Muscle of back (tissue), 11 donors: Measurements from ENCODE around the gene LIPA. TPM values are rescaled to one million over a fixed set of nuclear protein-coding genes. Genes with fewer than 3 reads are reported as not detected.
"Not testable (repeated sequence)": the region's sequence is repeated elsewhere in the genome, so short reads cannot be mapped to it uniquely, and the experiment has no call there.

Experiments
- DNase-seq, 3 donors: peaks; one replicate each; pipeline versions ENCODE4 v3.0.0 to v3.0.0-alpha.2; 2013
- polyA plus RNA-seq, 10 donors: library from polyadenylated mRNA; unstranded; fragments of 120-200 nt; gene quantifications; one replicate each; pipeline ENCODE4 v1.2.1, GENCODE V29; 2013; ENCODE audit not compliant: insufficient read length in 10 of 10

The LIPA gene
- polyA plus RNA-seq, 10 donors: 31.8 to 48.9 (median 35.4) TPM

- no peak for DNase-seq
Observed at GRCh38 chr10:89274928-89275327, 23.4 kb upstream of the LIPA start.

DNA sequence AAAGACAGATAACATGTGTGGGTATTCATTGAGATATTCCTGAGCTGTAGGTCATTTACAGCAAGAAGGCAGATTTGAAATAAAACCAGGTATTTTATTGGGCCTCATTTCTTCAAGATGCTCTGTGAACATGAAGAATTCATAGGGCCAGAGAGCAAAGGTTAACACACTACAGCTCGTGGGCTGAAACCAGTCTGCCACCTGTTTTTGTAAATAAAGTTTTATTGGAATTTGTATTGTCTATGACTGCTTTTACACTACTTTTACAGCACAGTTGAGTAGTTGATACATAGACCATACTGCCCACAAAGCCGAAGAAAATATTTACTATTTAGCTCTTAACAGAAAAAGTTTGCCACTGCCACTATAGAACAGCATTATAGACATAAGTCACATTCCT, 22.1 kb upstream of the LIPA start:
- no peak for DNase-seq

DNA sequence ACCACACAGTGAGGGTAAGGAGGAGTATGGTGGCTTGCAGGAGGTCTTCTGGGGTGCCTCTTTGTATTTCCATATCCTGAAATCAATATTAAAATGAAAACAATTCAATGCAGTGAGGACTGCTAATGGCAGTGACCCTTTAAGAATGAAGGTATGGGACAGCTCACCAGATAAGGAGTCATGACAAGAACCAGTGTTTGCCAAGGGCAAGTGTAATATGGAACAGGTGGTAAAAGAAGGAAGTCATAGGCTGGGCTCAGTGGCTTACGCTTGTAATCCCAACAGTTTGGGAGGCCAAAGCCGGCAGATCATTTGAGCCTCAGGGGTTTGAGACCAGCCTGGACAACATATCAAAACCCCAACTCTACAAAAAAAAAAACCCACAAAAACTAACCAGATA, 20.0 kb upstream of the LIPA start:
- no peak for DNase-seq

DNA sequence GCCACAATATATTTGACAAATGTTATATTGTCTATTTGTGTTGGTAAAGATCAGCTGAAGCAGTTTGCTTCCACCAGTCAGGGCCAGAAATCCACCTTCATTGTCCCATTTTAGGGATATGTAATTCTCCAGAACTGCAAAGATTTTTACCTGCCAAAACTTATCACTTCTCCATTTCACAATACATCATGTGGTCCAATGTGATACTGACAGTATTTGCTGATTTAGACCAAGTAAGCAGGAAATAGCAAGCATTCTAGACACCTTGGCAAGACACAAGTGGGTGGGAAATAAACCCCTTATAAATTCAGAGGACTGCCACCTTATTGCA, 18.5 kb upstream of the LIPA start:
- no peak for DNase-seq

DNA sequence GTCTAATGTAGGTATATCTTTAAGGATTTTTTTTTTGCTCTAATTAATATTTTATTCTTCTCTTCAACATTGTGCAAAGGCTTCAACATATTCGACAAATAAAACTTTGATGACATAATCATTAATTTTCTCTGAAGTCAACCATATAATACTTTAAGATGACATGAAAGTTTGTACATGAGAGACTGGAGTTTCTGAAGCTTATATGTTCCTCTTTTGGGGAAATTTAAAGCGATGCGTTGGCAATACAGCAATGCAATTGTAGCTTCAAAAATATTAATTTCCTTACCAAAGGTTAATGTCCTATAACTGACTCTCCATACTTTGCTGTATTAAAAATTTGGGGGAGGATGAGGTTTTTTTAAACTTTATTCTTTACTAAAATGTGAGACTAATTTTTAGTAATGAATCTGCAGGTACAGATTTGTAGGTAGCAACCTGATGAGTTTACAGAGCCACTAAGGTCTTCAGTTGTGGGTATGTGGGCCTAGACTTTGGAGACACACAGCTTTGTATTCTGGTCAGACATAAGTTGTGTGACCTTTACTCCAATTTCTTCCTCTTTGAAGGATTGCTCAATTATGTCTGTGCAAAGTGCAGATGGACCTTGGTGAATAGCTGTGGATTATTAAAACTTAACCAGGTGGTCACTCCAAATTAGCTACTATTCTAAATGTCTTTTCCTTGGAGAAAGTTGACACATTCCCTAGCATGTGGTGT, 18.0 kb upstream of the LIPA start:
- no peak for DNase-seq

DNA sequence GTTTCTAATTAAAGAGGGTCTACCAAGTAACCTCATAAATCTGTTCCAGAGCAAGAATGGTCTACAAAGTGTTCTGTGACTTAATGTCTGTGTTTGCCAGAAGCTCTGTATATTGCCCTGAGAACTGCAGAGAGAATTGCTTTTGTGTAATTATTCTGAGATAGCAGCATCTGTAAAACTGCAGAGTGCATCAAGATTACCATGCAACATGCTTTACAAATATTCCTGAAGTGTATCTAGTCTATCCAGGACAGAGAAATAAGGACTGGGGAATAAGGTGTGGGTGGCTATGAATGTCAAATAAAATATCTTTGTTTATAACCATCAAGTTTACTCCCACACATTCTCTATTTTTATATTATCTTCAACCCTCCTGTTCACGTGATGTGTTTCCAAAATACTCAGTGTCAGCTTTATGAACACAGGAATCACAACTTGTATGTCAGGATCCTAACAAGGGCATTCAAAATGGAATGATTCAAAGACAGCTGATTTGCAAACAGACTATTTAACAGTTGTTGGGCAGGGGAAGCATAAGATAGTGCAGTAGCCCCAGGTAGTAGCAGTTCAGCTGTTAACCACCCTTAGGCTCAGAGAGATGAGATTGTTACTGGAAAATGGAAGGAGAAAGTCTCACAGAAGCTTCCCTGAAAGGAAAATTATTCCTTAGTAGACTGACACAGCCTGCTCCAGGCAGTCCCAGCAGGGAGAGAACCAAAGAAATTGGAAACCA, 15.3 kb upstream of the LIPA start:
- no peak for DNase-seq

GRCh38 chr10:89263531-89263930, 12.0 kb upstream of the LIPA start:
- no peak for DNase-seq

DNA sequence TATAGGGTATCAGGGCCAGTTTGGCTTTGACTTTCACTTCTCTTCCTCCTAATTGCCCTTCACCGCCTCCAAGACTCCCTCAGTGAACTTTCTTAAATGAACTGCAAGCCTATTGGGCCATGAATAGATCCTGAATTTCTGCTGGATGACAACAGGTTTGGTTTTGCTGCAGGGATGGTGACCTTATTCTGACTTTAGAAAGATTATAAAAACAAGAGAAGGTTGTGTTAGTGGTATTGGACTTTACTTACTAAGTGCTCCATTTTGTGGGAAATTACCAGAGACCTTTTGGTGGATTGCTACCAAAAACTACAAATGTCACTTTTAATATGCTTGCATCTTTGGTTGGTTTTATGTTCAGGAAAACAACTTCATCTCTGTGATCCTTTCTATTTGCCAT, 11.5 kb upstream of the LIPA start:
- peak in 1 of 3 donors; percentile 20 for DNase-seq

- DNase-seq: peak in 2 of 3 donors; percentile 72 to 76
Observed at GRCh38 chr10:89262086-89263051, 10.8 kb upstream of the LIPA start.

- DNase-seq: no peak
Observed at GRCh38 chr10:89258881-89259280, 7.3 kb upstream of the LIPA start.

- peak in 1 of 3 donors; percentile 78 for DNase-seq
Observed at GRCh38 chr10:89257581-89257980, 6.0 kb upstream of the LIPA start.

DNA sequence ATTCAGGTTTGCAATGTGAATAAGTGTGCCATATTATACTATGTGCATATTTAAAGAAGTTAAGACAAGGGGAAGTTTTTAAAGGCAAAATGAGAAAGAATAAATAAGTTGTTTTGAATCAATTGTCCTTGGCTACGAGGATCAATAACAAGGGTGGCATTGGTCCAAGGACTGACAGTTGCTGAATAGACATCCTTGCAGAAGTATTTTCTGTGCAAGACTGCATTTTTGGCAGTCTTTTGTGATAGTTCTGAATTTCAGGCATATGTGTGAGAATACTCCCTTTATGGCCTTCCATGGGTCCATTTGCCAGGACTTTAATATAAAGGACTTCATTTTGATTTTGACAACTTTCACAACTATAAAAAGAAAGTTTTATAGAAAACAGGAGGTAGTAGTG, 5.4 kb upstream of the LIPA start:
- peak in 1 of 3 donors; percentile 67 for DNase-seq

DNA sequence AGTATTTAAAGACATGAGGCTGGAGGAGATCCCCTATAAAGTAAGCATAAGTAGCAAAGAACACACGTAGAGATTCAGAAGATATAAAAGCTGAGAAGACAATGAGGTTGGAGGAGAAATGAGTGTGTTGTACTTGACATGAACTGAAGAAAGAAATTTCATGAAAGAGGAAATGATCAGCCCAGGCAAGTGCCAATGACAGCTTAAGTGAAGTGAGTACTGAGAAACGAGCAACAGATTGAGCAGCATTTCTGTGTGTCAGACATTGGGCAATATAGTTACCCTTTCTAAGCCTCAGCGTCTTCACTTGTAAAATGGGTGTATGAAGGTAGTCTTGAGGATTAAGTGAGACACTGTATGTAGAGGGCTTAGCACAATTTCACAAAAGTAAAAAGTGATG, 4.8 kb upstream of the LIPA start:
- DNase-seq: no peak

- DNase-seq: no peak
Observed at GRCh38 chr10:89255793-89256192, 4.2 kb upstream of the LIPA start.

GRCh38 chr10:89255091-89255579, 3.6 kb upstream of the LIPA start:
- not testable (repeated sequence) for DNase-seq

- DNase-seq: no peak
Observed at GRCh38 chr10:89252225-89252585, 630 bp upstream of the LIPA start.

DNA sequence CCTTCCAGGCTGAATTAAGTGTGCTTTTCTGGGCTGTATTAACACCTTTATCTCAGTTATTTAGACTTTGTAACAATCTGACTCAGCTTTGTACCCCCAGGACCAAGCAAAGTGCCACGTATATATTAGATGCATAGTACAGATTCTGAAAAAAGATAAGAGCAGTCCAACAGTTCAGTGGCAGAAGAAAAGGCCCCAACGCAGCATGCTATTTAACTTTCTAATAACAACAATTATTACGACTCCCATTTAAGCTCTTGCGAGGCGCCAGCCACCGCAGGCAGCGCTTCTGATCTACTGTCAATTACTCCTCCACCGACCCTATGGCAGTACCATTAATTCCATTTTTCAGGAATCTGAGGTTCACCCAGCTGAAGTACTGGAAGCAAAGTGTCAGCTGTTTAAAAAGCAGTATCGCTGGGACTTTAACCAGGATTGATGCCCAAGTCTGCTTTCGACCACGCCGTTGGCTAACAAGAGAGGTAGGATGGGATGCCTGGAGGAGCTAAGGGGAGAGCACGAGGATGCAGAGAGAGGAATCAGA, 638 bp downstream of the LIPA start:
- no peak for DNase-seq

- no peak for DNase-seq
Observed at GRCh38 chr10:89248990-89249389, 2.6 kb downstream of the LIPA start.

- not testable (repeated sequence) for DNase-seq
Observed at GRCh38 chr10:89247623-89248022, 4.0 kb downstream of the LIPA start.

- DNase-seq: no peak
Observed at GRCh38 chr10:89245802-89246201, 5.8 kb downstream of the LIPA start.

- DNase-seq: peak in 1 of 3 donors; percentile 37
Observed at GRCh38 chr10:89242840-89243568, 8.6 kb downstream of the LIPA start.
